GM18951 (cell line): ENCODE results near the gene TOB1.
"Not testable (repeated sequence)": the region's sequence is repeated elsewhere in the genome, so short reads cannot be mapped to it uniquely, and the experiment has no call there.

Experiments used
- POLR2A ChIP-seq: IDR thresholded peaks from 4 replicates; pipeline ENCODE4 v1.6.1; 2011; ENCODE audit warnings: mild to moderate bottlenecking; ENCODE audit not compliant: insufficient read length, insufficient read depth; ENCODE audit errors: extremely low read depth
- in situ Hi-C: fragments of 300-500 bp; cut with MboI; formaldehyde crosslinking; loops from one replicate; pipeline ENCODE4 v1.12.0; 2022; ENCODE audit warnings: low sequenced_read_pairs, mixed read lengths, inconsistent platforms; ENCODE audit not compliant: unreplicated experiment

The TOB1 gene

GRCh38 chr17:50889528-50890118 lies 23.5 kb upstream of the TOB1 start:
- in situ Hi-C loops = no loop called here
- TF ChIP-seq POLR2A = no peak

GRCh38 chr17:50887705-50888245 lies 21.6 kb upstream of the TOB1 start:
- TF ChIP-seq POLR2A = no peak
- in situ Hi-C loops = no loop called here

GRCh38 chr17:50884439-50885311 lies 18.5 kb upstream of the TOB1 start:
- in situ Hi-C loops = no loop called here
- TF ChIP-seq POLR2A = no peak

- in situ Hi-C loops = no loop called here
- no peak for TF ChIP-seq POLR2A
Observed at GRCh38 chr17:50883850-50884438, 17.8 kb upstream of the TOB1 start.

GRCh38 chr17:50882851-50883250 lies 16.7 kb upstream of the TOB1 start:
- in situ Hi-C loops = no loop called here

GRCh38 chr17:50881182-50881581 lies 15.0 kb upstream of the TOB1 start:
- no peak for TF ChIP-seq POLR2A
- in situ Hi-C loops = no loop called here

More at GRCh38 chr17:50882851-50883250, 16.7 kb upstream of the TOB1 start:
- no peak for TF ChIP-seq POLR2A

- TF ChIP-seq POLR2A = no peak
- in situ Hi-C loops = no loop called here
Observed at GRCh38 chr17:50879086-50879485, 12.9 kb upstream of the TOB1 start.

- in situ Hi-C loops = no loop called here
- no peak for TF ChIP-seq POLR2A
Observed at GRCh38 chr17:50877838-50878237, 11.7 kb upstream of the TOB1 start.

GRCh38 chr17:50877042-50877441 lies 10.9 kb upstream of the TOB1 start:
- in situ Hi-C loops = not testable (repeated sequence)

- no peak for TF ChIP-seq POLR2A
- in situ Hi-C loops = no loop called here
Observed at GRCh38 chr17:50875074-50875473, 8.9 kb upstream of the TOB1 start.

GRCh38 chr17:50872710-50873424 lies 6.7 kb upstream of the TOB1 start:
- in situ Hi-C loops = no loop called here
- no peak for TF ChIP-seq POLR2A

GRCh38 chr17:50871898-50872297 lies 5.7 kb upstream of the TOB1 start:
- no peak for TF ChIP-seq POLR2A
- in situ Hi-C loops = no loop called here

- no peak for TF ChIP-seq POLR2A
- in situ Hi-C loops = no loop called here
Observed at GRCh38 chr17:50871364-50871763, 5.2 kb upstream of the TOB1 start.

- in situ Hi-C loops = no loop called here
- TF ChIP-seq POLR2A = no peak
Observed at GRCh38 chr17:50868602-50869001, 2.4 kb upstream of the TOB1 start.

GRCh38 chr17:50868140-50868438 lies 1.9 kb upstream of the TOB1 start:
- no peak for TF ChIP-seq POLR2A
- in situ Hi-C loops = no loop called here
